Mammary epithelial cell (primary cell): ENCODE measurements around the gene CREB5.

Source experiments
- CTCF ChIP-seq, 2 donors: IDR thresholded peaks in 1 of 2; conservative IDR thresholded peaks in 1 of 2; 2 replicates each; pipeline ENCODE4 v1.5.1; 2011 to 2012; ENCODE audit warnings: inconsistent platforms in 2 of 2, low read length in 2 of 2, mild to moderate bottlenecking in 2 of 2, control low read depth in 1 of 2, low read depth in 1 of 2; ENCODE audit not compliant: insufficient read depth in 1 of 2; ENCODE audit errors: extremely low read depth in 1 of 2
- EZH2 ChIP-seq: IDR thresholded peaks from 2 replicates; pipeline ENCODE4 v1.6.1; 2012; ENCODE audit warnings: low read length, inconsistent platforms, borderline replicate concordance

DNA sequence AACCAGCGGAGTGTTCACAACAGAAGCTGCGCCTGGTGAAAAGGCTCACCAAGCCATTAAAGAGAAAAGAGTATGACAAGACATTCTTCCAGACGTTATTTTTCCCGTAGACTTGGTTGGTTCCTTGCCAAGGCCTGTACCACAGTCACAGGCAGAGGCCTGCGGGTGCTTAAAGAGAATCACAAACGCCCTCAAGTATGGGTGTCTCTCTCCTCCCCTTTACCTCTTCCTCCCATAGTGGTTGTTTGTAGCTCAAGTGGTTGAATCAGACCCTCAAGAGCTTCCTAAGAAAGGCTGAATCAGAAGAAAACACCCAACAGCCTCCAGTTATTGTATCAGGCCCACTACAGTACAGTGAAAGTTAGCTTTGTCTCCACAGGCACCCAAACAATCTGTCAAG, 169.0 kb downstream of the CREB5 start:
- TF ChIP-seq CTCF (conservative IDR thresholded peaks at IDR 0.05 in 1 of 2, IDR thresholded peaks at IDR 0.05 in 1 of 2; ENCODE audit: extremely low read depth in 1 of 2, insufficient read depth in 1 of 2, low read depth in 1 of 2, low read length in 2 of 2) (no peak), EZH2 (no peak)
